KMS-11 (cell line): Measurements from ENCODE around the gene STEAP1.

Experiments
- H2AFZ ChIP-seq: fragments of 200-600 bp; sonication (generic); 2 replicates; pipeline ENCODE4 v1.6.1; 2016; ENCODE audit warnings: antibody characterized with exemption, mixed run types, low read depth
- H3K27ac ChIP-seq: fragments of 200-600 bp; sonication (generic); 2 replicates; pipeline ENCODE4 v1.6.1; 2016; ENCODE audit warnings: mild to moderate bottlenecking, mixed run types
- H3K27me3 ChIP-seq: fragments of 200-600 bp; sonication (generic); 2 replicates; pipeline ENCODE4 v1.6.1; 2017; ENCODE audit warnings: mild to moderate bottlenecking, low read depth, mixed run types, moderate library complexity; ENCODE audit not compliant: insufficient read depth
- H3K36me3 ChIP-seq: fragments of 200-600 bp; sonication (generic); 2 replicates; pipeline ENCODE4 v1.6.1; 2017; ENCODE audit warnings: mild to moderate bottlenecking, mixed run types; ENCODE audit not compliant: insufficient read depth
- H3K4me1 ChIP-seq: fragments of 200-600 bp; sonication (generic); 2 replicates; pipeline ENCODE4 v1.6.1; 2016; ENCODE audit warnings: mild to moderate bottlenecking, low read depth, mixed run types; ENCODE audit not compliant: poor library complexity, severe bottlenecking
- H3K4me2 ChIP-seq: fragments of 200-600 bp; sonication (generic); 2 replicates; pipeline ENCODE4 v1.7.0; 2016; ENCODE audit warnings: mild to moderate bottlenecking, mixed run types
- H3K4me3 ChIP-seq: fragments of 200-600 bp; sonication (generic); IDR thresholded peaks from 2 replicates; pipeline ENCODE4 v1.6.1; 2017; ENCODE audit warnings: low read depth, low read length, mixed read lengths; ENCODE audit not compliant: insufficient read depth
- H3K79me2 ChIP-seq: fragments of 200-600 bp; sonication (generic); 2 replicates; pipeline ENCODE4 v1.6.1; 2016; ENCODE audit warnings: low read depth, mixed run types; ENCODE audit not compliant: insufficient read depth
- H3K9ac ChIP-seq: fragments of 200-600 bp; sonication (generic); 2 replicates; pipeline ENCODE4 v1.6.1; 2016; ENCODE audit warnings: mild to moderate bottlenecking, mixed run types
- H4K20me1 ChIP-seq: fragments of 200-600 bp; sonication (generic); 2 replicates; pipeline ENCODE4 v1.6.1; 2016; ENCODE audit warnings: mild to moderate bottlenecking, mixed run types; ENCODE audit not compliant: insufficient read depth
- TF ChIP-seq, protein P1 (sequence below): fragments of 200-600 bp; sonication (generic); conservative IDR thresholded peaks from 2 replicates; pipeline ENCODE4 v1.6.1; 2017; ENCODE audit warnings: low read depth, mild to moderate bottlenecking, antibody characterized with exemption, low read length, moderate library complexity, mixed read lengths

STEAP1 gene

DNA sequence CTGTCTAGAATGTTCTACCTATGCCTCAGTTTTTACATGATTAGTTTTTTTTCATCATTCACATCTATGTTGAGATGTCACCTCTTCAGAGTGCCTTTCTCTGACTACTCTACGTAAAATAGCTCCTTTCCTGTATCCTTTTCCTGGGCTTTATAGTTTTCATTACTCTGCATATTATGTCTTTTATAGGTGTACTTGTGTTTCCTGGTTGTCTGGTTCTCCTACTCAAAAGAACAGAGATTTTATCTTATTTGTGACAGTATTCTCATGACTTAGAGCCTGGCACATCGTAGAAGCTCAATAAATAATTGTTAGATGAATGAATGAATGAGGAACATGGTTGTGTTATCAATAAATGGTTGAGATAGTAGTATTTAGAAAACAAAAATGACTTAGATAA is 17.9 kb downstream of the STEAP1 start:
- Histone ChIP-seq H3K9ac (no peak overlapping the region), H3K4me2 (peak overlapping the region; percentile 64; the same call in 1 of the 2 replicates), H4K20me1 (no peaks in the 10 kb centered on the region), H3K27ac (no peak overlapping the region), H2AFZ (no peak overlapping the region), H3K79me2 (no peaks in the 10 kb centered on the region), H3K4me3 (no peak overlapping the region), H3K36me3 (no peaks in the 10 kb centered on the region), H3K4me1 (peaks cover 31% of the 10 kb centered on the region), H3K27me3 (no peaks in the 10 kb centered on the region)
- TF ChIP-seq, protein P1, sequence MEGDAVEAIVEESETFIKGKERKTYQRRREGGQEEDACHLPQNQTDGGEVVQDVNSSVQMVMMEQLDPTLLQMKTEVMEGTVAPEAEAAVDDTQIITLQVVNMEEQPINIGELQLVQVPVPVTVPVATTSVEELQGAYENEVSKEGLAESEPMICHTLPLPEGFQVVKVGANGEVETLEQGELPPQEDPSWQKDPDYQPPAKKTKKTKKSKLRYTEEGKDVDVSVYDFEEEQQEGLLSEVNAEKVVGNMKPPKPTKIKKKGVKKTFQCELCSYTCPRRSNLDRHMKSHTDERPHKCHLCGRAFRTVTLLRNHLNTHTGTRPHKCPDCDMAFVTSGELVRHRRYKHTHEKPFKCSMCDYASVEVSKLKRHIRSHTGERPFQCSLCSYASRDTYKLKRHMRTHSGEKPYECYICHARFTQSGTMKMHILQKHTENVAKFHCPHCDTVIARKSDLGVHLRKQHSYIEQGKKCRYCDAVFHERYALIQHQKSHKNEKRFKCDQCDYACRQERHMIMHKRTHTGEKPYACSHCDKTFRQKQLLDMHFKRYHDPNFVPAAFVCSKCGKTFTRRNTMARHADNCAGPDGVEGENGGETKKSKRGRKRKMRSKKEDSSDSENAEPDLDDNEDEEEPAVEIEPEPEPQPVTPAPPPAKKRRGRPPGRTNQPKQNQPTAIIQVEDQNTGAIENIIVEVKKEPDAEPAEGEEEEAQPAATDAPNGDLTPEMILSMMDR, result no peak

DNA sequence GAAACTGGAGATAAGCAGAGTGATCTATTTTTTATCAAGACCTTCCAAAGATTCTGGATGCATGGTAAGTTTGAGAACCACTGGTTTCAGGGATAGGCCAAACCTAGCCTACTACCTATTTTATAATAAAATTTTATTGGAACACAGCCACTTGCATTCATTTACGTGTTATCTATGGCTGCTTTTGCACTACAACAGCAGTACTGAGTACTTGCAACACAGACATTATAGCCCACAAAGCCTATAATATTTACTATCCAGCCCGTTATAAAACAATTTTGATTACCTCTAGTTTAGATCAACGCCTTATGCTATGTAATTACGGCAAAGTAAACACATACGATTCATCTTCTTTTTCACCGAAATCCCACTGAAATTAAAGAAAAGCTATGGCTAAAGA is 18.4 kb downstream of the STEAP1 start:
- Histone ChIP-seq H3K4me3 (no peak overlapping the region), H3K27ac (no peak overlapping the region), H2AFZ (no peak overlapping the region), H3K9ac (no peak overlapping the region), H3K36me3 (no peaks in the 10 kb centered on the region), H3K4me1 (peaks cover 34% of the 10 kb centered on the region), H3K79me2 (no peaks in the 10 kb centered on the region), H3K27me3 (no peaks in the 10 kb centered on the region), H4K20me1 (no peaks in the 10 kb centered on the region), H3K4me2 (peak overlapping the region; percentile 64)
- TF ChIP-seq, protein P1, result no peak

DNA sequence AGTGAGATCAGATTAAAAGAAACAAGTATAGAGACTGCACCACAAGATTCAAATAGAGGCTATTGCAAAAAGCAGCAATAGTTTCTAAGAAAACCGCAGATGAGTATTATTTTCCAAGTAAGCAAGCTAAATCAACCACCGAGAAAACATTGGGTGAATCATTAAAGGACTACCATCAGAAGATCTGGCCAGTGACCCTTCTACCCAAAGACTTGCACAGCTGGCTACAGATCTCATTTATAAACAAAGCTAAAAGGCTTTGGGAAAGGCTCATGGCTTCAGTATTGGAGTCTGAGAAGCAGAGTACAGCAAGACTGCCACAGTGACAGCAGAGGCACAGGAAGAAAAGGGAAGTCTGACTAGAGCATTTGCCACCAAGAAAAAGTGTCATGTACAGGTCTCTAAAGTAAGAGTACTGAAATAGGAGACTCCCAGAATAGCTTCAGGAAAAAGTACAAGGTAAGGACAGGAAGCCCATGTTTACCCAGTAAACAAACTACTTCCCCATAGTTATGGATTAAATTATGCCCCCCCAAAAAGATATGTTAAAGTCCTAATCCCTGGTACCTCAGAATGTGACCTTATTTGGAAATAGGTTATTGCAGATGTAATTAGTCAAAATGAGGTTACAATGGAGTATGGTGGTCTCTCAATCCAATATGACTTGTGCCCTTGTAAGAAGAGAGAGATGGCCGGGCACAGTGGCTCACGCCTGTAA is 19.0 kb downstream of the STEAP1 start:
- Histone ChIP-seq H3K9ac (no peak overlapping the region), H3K4me3 (no peak overlapping the region), H3K4me1 (peaks cover 41% of the 10 kb centered on the region), H4K20me1 (no peaks in the 10 kb centered on the region), H3K79me2 (no peaks in the 10 kb centered on the region), H3K36me3 (no peaks in the 10 kb centered on the region), H3K27ac (peak overlapping the region; percentile 1; the same call in 1 of the 2 replicates), H2AFZ (no peak overlapping the region), H3K4me2 (peak overlapping the region; percentile 64), H3K27me3 (no peaks in the 10 kb centered on the region)
- TF ChIP-seq, protein P1, result no peak

DNA sequence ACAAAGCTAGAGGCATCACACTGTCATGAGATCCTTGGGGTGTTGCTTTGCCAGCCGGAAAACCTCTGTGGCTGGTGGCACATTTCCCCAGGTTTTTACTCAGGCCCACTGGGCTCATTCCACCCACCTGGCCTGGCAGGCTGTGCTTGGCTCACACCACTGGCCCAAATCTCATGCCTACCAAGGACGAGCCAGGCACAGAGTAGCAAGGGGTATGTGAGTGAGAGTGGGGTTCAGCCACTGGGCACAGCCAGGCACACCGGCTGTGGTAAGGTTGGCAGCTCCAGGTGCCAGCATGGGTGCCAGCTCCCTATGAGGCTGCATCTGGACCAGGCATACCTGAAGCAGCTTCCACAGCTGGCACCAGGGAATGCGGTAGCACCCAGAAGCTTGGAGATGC is 21.4 kb downstream of the STEAP1 start:
- no peak overlapping the region for H2AFZ ChIP-seq
- H3K4me3 ChIP-seq, result no peak overlapping the region
- no peaks in the 10 kb centered on the region for H4K20me1 ChIP-seq
- no peaks in the 10 kb centered on the region for H3K79me2 ChIP-seq
- no peak overlapping the region for H3K27ac ChIP-seq
- H3K4me2 ChIP-seq, result no peak overlapping the region
- TF ChIP-seq, protein P1, result no peak
- no peaks in the 10 kb centered on the region for H3K27me3 ChIP-seq
- H3K36me3 ChIP-seq, result no peaks in the 10 kb centered on the region
- peaks cover 65% of the 10 kb centered on the region for H3K4me1 ChIP-seq
- no peak overlapping the region for H3K9ac ChIP-seq
